Activated CD8-positive, alpha-beta T cell treated with anti-CD3 and anti-CD28 coated beads for 36 hours (primary cell): ENCODE measurements around the gene AGBL4. TPM values are rescaled to one million over a fixed set of nuclear protein-coding genes. Genes with fewer than 3 reads are reported as not detected.

Experiments
- ATAC-seq: fragments of 200-7000 bp; cut with Tn5 transposase; one replicate; pipeline ENCODE4 v1.10.0; 2021; ENCODE audit warnings: mild to moderate bottlenecking, moderate library complexity
- CTCF ChIA-PET: fragments of 350-600 bp; sonication (Branson Sonifier 250); formaldehyde crosslinking; loops from one replicate; lab custom pipeline; 2021; ENCODE audit warnings: antibody characterized with exemption; lab: Charles Lee
- POLR2A ChIA-PET: fragments of 350-600 bp; sonication (Branson Sonifier 250); formaldehyde crosslinking; loops from one replicate; lab custom pipeline; 2021; ENCODE audit warnings: antibody characterized with exemption; lab: Charles Lee
- DNase-seq: peaks from one replicate; pipeline ENCODE4 v3.0.0-alpha.2; 2020
- H3K27ac Mint-ChIP-seq: one replicate; pipeline ENCODE4 v1.8.0; 2021; ENCODE audit warnings: mild to moderate bottlenecking, mixed read lengths
- H3K27me3 Mint-ChIP-seq: one replicate; pipeline ENCODE4 v1.8.0; 2021; ENCODE audit warnings: mixed read lengths
- H3K36me3 Mint-ChIP-seq: one replicate; pipeline ENCODE4 v1.8.0; 2021; ENCODE audit warnings: low read depth, mixed read lengths
- H3K4me1 Mint-ChIP-seq: one replicate; pipeline ENCODE4 v1.8.0; 2021; ENCODE audit warnings: low read depth, mixed read lengths
- H3K4me3 Mint-ChIP-seq: one replicate; pipeline ENCODE4 v1.8.0; 2021; ENCODE audit warnings: mild to moderate bottlenecking, moderate library complexity, mixed read lengths
- H3K9me3 Mint-ChIP-seq: one replicate; pipeline ENCODE4 v1.8.0; 2021; ENCODE audit warnings: mixed read lengths
- intact Hi-C: fragments of 100-400 bp; cut with micrococcal nuclease; formaldehyde crosslinking; loops from one replicate; pipeline ENCODE4 v1.10.0; 2022
- total RNA-seq, 2 experiments: library from RNA; stranded (reverse); gene quantifications; one replicate each; pipeline ENCODE4 v1.2.3, GENCODE V29; 2021
- TF ChIP-seq, protein P1 (sequence below): fragments of 200-600 bp; IDR thresholded peaks from one replicate; pipeline ENCODE4 v1.8.0; 2022; ENCODE audit warnings: antibody characterized with exemption, mild to moderate bottlenecking

Gene AGBL4
- total RNA-seq, 2 experiments from 2014 or later, result 0.14 TPM; not detected in 1

DNA sequence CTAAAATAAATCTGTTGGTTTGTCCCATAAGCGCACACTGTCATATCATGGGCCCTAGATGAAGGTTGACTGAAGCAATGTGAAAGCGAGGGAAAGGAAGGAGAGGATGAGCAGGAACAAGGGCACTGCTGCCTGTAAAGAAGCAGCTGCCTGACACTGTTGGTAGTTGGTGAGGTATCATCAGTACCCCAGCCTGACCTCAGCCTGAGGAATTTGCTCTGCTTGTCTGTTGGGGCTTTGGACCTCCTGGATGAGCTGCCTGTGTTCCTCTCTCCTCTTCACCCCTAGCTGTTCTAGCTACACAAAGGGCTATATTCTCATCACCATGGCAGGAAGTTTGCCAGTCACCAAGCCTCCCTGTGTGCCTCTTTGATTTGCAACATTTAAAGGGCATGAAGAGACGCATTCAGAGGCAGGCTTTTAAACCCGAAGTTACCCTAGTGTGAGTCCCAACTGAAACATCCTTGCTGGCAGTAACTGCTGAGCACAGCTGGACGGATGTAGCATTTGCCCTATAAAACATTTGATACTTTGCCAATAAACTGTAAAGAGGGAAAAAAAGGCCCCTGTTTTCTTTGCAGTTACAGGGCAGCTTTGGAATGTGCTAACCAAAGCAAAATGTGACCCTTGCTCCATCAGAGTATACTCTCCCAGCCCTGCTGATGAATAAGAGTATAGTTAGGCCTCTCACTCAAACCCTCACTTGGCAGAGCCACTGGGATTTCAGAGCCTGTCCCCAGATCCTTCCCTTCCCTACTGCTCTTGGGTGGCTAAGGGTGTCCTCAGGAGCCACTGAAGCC lies 1529.6 kb downstream of the AGBL4 start:
- CTCF ChIA-PET, result interaction anchor here (1.1 kb wide), 1 partner anchor 61 kb away, joined by 3 read pairs; no protein-coding TSS in a partner anchor
- Mint-ChIP-seq H3K27me3 (no peaks in the 10 kb centered on the region), H3K4me3 (no peak overlapping the region), H3K9me3 (no peaks in the 10 kb centered on the region), H3K36me3 (no peaks in the 10 kb centered on the region), H3K4me1 (peaks cover 4% of the 10 kb centered on the region), H3K27ac (no peak overlapping the region)
- ATAC-seq, result no peak
- TF ChIP-seq, protein P1, sequence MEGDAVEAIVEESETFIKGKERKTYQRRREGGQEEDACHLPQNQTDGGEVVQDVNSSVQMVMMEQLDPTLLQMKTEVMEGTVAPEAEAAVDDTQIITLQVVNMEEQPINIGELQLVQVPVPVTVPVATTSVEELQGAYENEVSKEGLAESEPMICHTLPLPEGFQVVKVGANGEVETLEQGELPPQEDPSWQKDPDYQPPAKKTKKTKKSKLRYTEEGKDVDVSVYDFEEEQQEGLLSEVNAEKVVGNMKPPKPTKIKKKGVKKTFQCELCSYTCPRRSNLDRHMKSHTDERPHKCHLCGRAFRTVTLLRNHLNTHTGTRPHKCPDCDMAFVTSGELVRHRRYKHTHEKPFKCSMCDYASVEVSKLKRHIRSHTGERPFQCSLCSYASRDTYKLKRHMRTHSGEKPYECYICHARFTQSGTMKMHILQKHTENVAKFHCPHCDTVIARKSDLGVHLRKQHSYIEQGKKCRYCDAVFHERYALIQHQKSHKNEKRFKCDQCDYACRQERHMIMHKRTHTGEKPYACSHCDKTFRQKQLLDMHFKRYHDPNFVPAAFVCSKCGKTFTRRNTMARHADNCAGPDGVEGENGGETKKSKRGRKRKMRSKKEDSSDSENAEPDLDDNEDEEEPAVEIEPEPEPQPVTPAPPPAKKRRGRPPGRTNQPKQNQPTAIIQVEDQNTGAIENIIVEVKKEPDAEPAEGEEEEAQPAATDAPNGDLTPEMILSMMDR, result no peak
- intact Hi-C loops, result no loop called here
- no peak for DNase-seq
- POLR2A ChIA-PET, result no interaction called here

- TF ChIP-seq, protein P1, result no peak
- Mint-ChIP-seq H3K36me3 (no peaks in the 10 kb centered on the region), H3K4me3 (no peak overlapping the region), H3K27ac (no peak overlapping the region), H3K4me1 (no peaks in the 10 kb centered on the region), H3K9me3 (no peaks in the 10 kb centered on the region), H3K27me3 (no peaks in the 10 kb centered on the region)
- ATAC-seq (no peak), DNase-seq (no peak)
- ChIA-PET CTCF (no interaction called here), POLR2A (no interaction called here)
- intact Hi-C loops, result no loop called here
Measured at GRCh38 chr1:48493041-48493440, 1530.7 kb downstream of the AGBL4 start.

- H3K9me3 Mint-ChIP-seq, result no peaks in the 10 kb centered on the region
- DNase-seq (no peak), ATAC-seq (no peak)
- CTCF ChIA-PET, result no interaction called here
- POLR2A ChIA-PET, result no interaction called here
- H3K27me3 Mint-ChIP-seq, result no peaks in the 10 kb centered on the region
- intact Hi-C loops, result no loop called here
- no peak overlapping the region for H3K4me3 Mint-ChIP-seq
- H3K27ac Mint-ChIP-seq, result no peak overlapping the region
- H3K36me3 Mint-ChIP-seq, result no peaks in the 10 kb centered on the region
- no peaks in the 10 kb centered on the region for H3K4me1 Mint-ChIP-seq
- TF ChIP-seq, protein P1, result no peak
Measured at GRCh38 chr1:48492392-48492791, 1531.4 kb downstream of the AGBL4 start.

DNA sequence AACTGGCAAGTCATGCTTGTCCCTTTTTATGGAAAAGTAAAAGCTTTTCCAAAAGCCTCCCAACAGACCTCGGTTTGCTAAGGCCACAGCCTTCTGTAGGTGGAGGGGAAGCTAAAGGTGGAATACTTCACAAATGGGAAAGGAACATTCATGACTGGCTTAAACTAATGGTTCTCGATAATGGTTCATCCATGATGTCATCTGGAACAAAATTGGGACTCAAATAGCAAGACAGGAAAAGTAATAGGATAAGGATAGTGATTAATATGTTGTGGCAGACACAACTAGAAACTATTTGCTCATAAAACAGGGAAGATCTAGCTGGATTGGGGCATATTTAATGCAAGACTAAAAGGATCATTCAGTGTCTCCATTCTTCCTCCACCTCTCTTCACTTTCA lies 1535.0 kb downstream of the AGBL4 start:
- Mint-ChIP-seq H3K27me3 (no peaks in the 10 kb centered on the region), H3K4me1 (no peaks in the 10 kb centered on the region), H3K9me3 (no peaks in the 10 kb centered on the region), H3K36me3 (no peaks in the 10 kb centered on the region), H3K4me3 (no peak overlapping the region), H3K27ac (no peak overlapping the region)
- POLR2A ChIA-PET, result no interaction called here
- DNase-seq (no peak), ATAC-seq (no peak)
- intact Hi-C loops, result no loop called here
- TF ChIP-seq, protein P1, result no peak
- CTCF ChIA-PET, result interaction anchor here (2.3 kb wide), 1 partner anchor 9 kb away, joined by 12 read pairs; no protein-coding TSS in a partner anchor

Other genes starting within 250 kb of the AGBL4 start
- gene ELAVL4, start 85.0 kb upstream of the AGBL4 start, total RNA-seq, result not detected